ENCODE data around the gene ASIC2. TPM values are rescaled to one million over a fixed set of nuclear protein-coding genes. Genes with fewer than 3 reads are reported as not detected.

Gene ASIC2
- total RNA-seq, 1 donor from 2014 or later, result not detected

GRCh38 chr17:33014751-33015150 is 278.3 kb downstream of the ASIC2 start:
- Histone ChIP-seq H3K27ac (no peak overlapping the region), H3K4me3 (no peak overlapping the region), H3K4me1 (no peaks in the 10 kb centered on the region), H3K9me3 (no peaks in the 10 kb centered on the region), H3K27me3 (no peaks in the 10 kb centered on the region), H3K36me3 (no peaks in the 10 kb centered on the region)
- TF ChIP-seq POLR2A (IDR thresholded peaks at IDR 0.05), result no peak
- TF ChIP-seq CTCF (IDR thresholded peaks at IDR 0.05), result no peak
- TF ChIP-seq POLR2AphosphoS5 (IDR thresholded peaks at IDR 0.05; ENCODE audit: insufficient read depth in 1 of 2, low read depth in 1 of 2), result no peak
- intact Hi-C loops (cut with DNase I), result no loop called here
- DNase-seq (ENCODE audit: extremely low spot score in 2 of 2), result no peak

- TF ChIP-seq POLR2A (IDR thresholded peaks at IDR 0.05), result no peak
- no peak for TF ChIP-seq CTCF (IDR thresholded peaks at IDR 0.05)
- no peak for TF ChIP-seq POLR2AphosphoS5 (IDR thresholded peaks at IDR 0.05; ENCODE audit: insufficient read depth in 1 of 2, low read depth in 1 of 2)
These were observed 279.3 kb downstream of the ASIC2 start for GRCh38 chr17:33013596-33014375.

GRCh38 chr17:33012522-33013033 is 280.5 kb downstream of the ASIC2 start:
- TF ChIP-seq POLR2A (IDR thresholded peaks at IDR 0.05), result no peak
- TF ChIP-seq POLR2AphosphoS5 (IDR thresholded peaks at IDR 0.05; ENCODE audit: insufficient read depth in 1 of 2, low read depth in 1 of 2), result no peak
- no peak for TF ChIP-seq CTCF (IDR thresholded peaks at IDR 0.05)
- DNase-seq (ENCODE audit: extremely low spot score in 2 of 2), result no peak
- Histone ChIP-seq H3K4me3 (no peak overlapping the region), H3K27ac (no peak overlapping the region), H3K36me3 (no peaks in the 10 kb centered on the region), H3K4me1 (no peaks in the 10 kb centered on the region), H3K9me3 (no peaks in the 10 kb centered on the region), H3K27me3 (no peaks in the 10 kb centered on the region)
- intact Hi-C loops (cut with DNase I), result no loop called here

More at GRCh38 chr17:33013596-33014375, 279.3 kb downstream of the ASIC2 start:
- Histone ChIP-seq H3K9me3 (no peaks in the 10 kb centered on the region), H3K4me3 (no peak overlapping the region), H3K36me3 (no peaks in the 10 kb centered on the region), H3K27ac (no peak overlapping the region), H3K27me3 (no peaks in the 10 kb centered on the region), H3K4me1 (no peaks in the 10 kb centered on the region)
- intact Hi-C loops (cut with DNase I), result no loop called here
- no peak for DNase-seq (ENCODE audit: extremely low spot score in 2 of 2)

GRCh38 chr17:33009636-33010035 is 283.5 kb downstream of the ASIC2 start:
- H3K36me3 ChIP-seq, result no peaks in the 10 kb centered on the region
- H3K4me1 ChIP-seq, result no peaks in the 10 kb centered on the region
- DNase-seq (ENCODE audit: extremely low spot score in 2 of 2), result no peak
- TF ChIP-seq POLR2A (IDR thresholded peaks at IDR 0.05) (no peak), POLR2AphosphoS5 (IDR thresholded peaks at IDR 0.05; ENCODE audit: insufficient read depth in 1 of 2, low read depth in 1 of 2) (no peak), CTCF (IDR thresholded peaks at IDR 0.05) (no peak)
- no peak overlapping the region for H3K27ac ChIP-seq
- H3K9me3 ChIP-seq, result no peaks in the 10 kb centered on the region
- intact Hi-C loops (cut with DNase I), result no loop called here
- H3K4me3 ChIP-seq, result no peak overlapping the region
- no peaks in the 10 kb centered on the region for H3K27me3 ChIP-seq

GRCh38 chr17:33007186-33007585 is 285.9 kb downstream of the ASIC2 start:
- DNase-seq (ENCODE audit: extremely low spot score in 2 of 2), result no peak

More at GRCh38 chr17:33007186-33007585, 285.9 kb downstream of the ASIC2 start:
- H3K27me3 ChIP-seq, result no peaks in the 10 kb centered on the region
- intact Hi-C loops (cut with DNase I), result no loop called here
- no peak for TF ChIP-seq POLR2AphosphoS5 (IDR thresholded peaks at IDR 0.05; ENCODE audit: insufficient read depth in 1 of 2, low read depth in 1 of 2)
- TF ChIP-seq CTCF (IDR thresholded peaks at IDR 0.05), result no peak
- TF ChIP-seq POLR2A (IDR thresholded peaks at IDR 0.05), result no peak
- no peak overlapping the region for H3K4me3 ChIP-seq
- H3K27ac ChIP-seq, result no peak overlapping the region
- H3K4me1 ChIP-seq, result no peaks in the 10 kb centered on the region
- no peaks in the 10 kb centered on the region for H3K36me3 ChIP-seq
- H3K9me3 ChIP-seq, result no peaks in the 10 kb centered on the region

Data from vagina (tissue), 2 donors.